Uterus (tissue), 2 donors: Measurements from ENCODE around the gene GET3.
A peak's percentile ranks its signal among the peaks of the same experiment; 100 is the strongest.

ENCODE experiments used
- POLR2A ChIP-seq, 2 donors: fragments of 450-650 bp; IDR thresholded peaks; one replicate each; pipeline ENCODE4 v1.6.1; 2016; ENCODE audit warnings: antibody characterized with exemption in 2 of 2, mild to moderate bottlenecking in 1 of 2, moderate library complexity in 1 of 2
- TF ChIP-seq, protein P1 (sequence below), 4 experiments: fragments of 200-600 bp in 2 of 4; fragments of 450-650 bp in 2 of 4; sonication (generic) in 2 of 4; IDR thresholded peaks; one replicate each; pipeline ENCODE4 v1.5.1; 2016 to 2019; ENCODE audit warnings: antibody characterized with exemption in 4 of 4, mild to moderate bottlenecking in 2 of 4, moderate library complexity in 1 of 4

GRCh38 chr19:12774588-12775555, 37.6 kb downstream of the GET3 start, which contains the start of gene HOOK2:
- peak in 1 of 2 donors; percentile 55 for TF ChIP-seq POLR2A (IDR thresholded peaks at IDR 0.05)
- TF ChIP-seq, protein P1, sequence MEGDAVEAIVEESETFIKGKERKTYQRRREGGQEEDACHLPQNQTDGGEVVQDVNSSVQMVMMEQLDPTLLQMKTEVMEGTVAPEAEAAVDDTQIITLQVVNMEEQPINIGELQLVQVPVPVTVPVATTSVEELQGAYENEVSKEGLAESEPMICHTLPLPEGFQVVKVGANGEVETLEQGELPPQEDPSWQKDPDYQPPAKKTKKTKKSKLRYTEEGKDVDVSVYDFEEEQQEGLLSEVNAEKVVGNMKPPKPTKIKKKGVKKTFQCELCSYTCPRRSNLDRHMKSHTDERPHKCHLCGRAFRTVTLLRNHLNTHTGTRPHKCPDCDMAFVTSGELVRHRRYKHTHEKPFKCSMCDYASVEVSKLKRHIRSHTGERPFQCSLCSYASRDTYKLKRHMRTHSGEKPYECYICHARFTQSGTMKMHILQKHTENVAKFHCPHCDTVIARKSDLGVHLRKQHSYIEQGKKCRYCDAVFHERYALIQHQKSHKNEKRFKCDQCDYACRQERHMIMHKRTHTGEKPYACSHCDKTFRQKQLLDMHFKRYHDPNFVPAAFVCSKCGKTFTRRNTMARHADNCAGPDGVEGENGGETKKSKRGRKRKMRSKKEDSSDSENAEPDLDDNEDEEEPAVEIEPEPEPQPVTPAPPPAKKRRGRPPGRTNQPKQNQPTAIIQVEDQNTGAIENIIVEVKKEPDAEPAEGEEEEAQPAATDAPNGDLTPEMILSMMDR (IDR thresholded peaks at IDR 0.05): no peak
